WTC11 (cell line): ENCODE results near the gene JMJD7. TPM values are rescaled to one million over a fixed set of nuclear protein-coding genes. Genes with fewer than 3 reads are reported as not detected.

Source experiments
- ATAC-seq: fragments of 200-7000 bp; cut with Tn5 transposase; 2 replicates; pipeline ENCODE4 v1.10.0; 2021; ENCODE audit warnings: mild to moderate bottlenecking, moderate library complexity
- CTCF ChIA-PET: fragments of 300-600 bp; sonication (Branson Sonifier 250); formaldehyde crosslinking; loops from one replicate; lab custom pipeline; 2021; ENCODE audit warnings: antibody characterized with exemption; lab: Charles Lee
- POLR2A ChIA-PET: fragments of 350-600 bp; sonication (Branson Sonifier 250); formaldehyde crosslinking; loops from one replicate; lab custom pipeline; 2021; ENCODE audit warnings: antibody characterized with exemption; lab: Charles Lee
- DNase-seq: peaks from one replicate; pipeline ENCODE4 v3.0.0; 2021; ENCODE audit warnings: low spot score
- H3K27ac Mint-ChIP-seq: 2 replicates; pipeline ENCODE4 v1.8.0; 2021; ENCODE audit warnings: mixed read lengths
- H3K27me3 Mint-ChIP-seq: 2 replicates; pipeline ENCODE4 v1.8.0; 2021; ENCODE audit warnings: low read depth, mild to moderate bottlenecking, moderate library complexity, mixed read lengths
- H3K36me3 Mint-ChIP-seq: 2 replicates; pipeline ENCODE4 v1.8.0; 2021; ENCODE audit warnings: mixed read lengths
- H3K4me1 Mint-ChIP-seq: 2 replicates; pipeline ENCODE4 v1.8.0; 2022; ENCODE audit warnings: mixed read lengths
- H3K4me3 Mint-ChIP-seq: 2 replicates; pipeline ENCODE4 v1.8.0; 2021; ENCODE audit warnings: mild to moderate bottlenecking, moderate library complexity, mixed read lengths
- H3K9me3 Mint-ChIP-seq: 2 replicates; pipeline ENCODE4 v1.8.0; 2021; ENCODE audit warnings: mixed read lengths
- AFF4 ChIP-seq: sonication (generic); formaldehyde crosslinking; IDR thresholded peaks from 2 replicates; pipeline ENCODE4 v1.8.1; 2023; ENCODE audit warnings: mild to moderate bottlenecking, missing genetic modification reagents, borderline replicate concordance
- ARID4B ChIP-seq: sonication (generic); formaldehyde crosslinking; IDR thresholded peaks from 2 replicates; pipeline ENCODE4 v1.8.0; 2023; ENCODE audit warnings: missing genetic modification reagents, mild to moderate bottlenecking, borderline replicate concordance
- E2F4 ChIP-seq: sonication (generic); formaldehyde crosslinking; IDR thresholded peaks from 2 replicates; pipeline ENCODE4 v1.8.1; 2022; ENCODE audit warnings: low read depth, mild to moderate bottlenecking, moderate library complexity, missing genetic modification reagents, borderline replicate concordance
- ELF4 ChIP-seq: sonication (generic); formaldehyde crosslinking; IDR thresholded peaks from 2 replicates; pipeline ENCODE4 v1.8.1; 2022; ENCODE audit warnings: low read depth, mild to moderate bottlenecking, moderate library complexity, missing genetic modification reagents
- EMX1 ChIP-seq: fragments of 250-450 bp; sonication (Bioruptor Pico); IDR thresholded peaks from 2 replicates; pipeline ENCODE4 v1.8.0; 2021; ENCODE audit warnings: mild to moderate bottlenecking
- ESRRA ChIP-seq: sonication (generic); formaldehyde crosslinking; IDR thresholded peaks from 2 replicates; pipeline ENCODE4 v1.8.1; 2022; ENCODE audit warnings: mild to moderate bottlenecking, missing genetic modification reagents, borderline replicate concordance
- ETV6 ChIP-seq: sonication (generic); formaldehyde crosslinking; IDR thresholded peaks from 2 replicates; pipeline ENCODE4 v1.8.1; 2022; ENCODE audit warnings: mild to moderate bottlenecking, missing genetic modification reagents
- HMGA2 ChIP-seq: fragments of 250-450 bp; sonication (Bioruptor Pico); IDR thresholded peaks from 2 replicates; pipeline ENCODE4 v1.4.0; 2021; ENCODE audit warnings: mild to moderate bottlenecking, moderate library complexity
- IRF2 ChIP-seq: sonication (generic); formaldehyde crosslinking; IDR thresholded peaks from 2 replicates; pipeline ENCODE4 v1.8.0; 2022; ENCODE audit warnings: low read depth, missing genetic modification reagents, borderline replicate concordance
- JAZF1 ChIP-seq: fragments of 250-450 bp; sonication (Bioruptor Pico); IDR thresholded peaks from 2 replicates; pipeline ENCODE4 v1.9.0; 2021; ENCODE audit warnings: moderate library complexity, mild to moderate bottlenecking, inconsistent platforms
- MAX ChIP-seq: sonication (generic); formaldehyde crosslinking; IDR thresholded peaks from 2 replicates; pipeline ENCODE4 v1.8.0; 2022; ENCODE audit warnings: mild to moderate bottlenecking, missing genetic modification reagents
- SOX15 ChIP-seq: fragments of 250-450 bp; sonication (Bioruptor Pico); IDR thresholded peaks from 2 replicates; pipeline ENCODE4 v1.9.0; 2021; ENCODE audit warnings: mild to moderate bottlenecking
- SP1 ChIP-seq: sonication (generic); formaldehyde crosslinking; conservative IDR thresholded peaks from 2 replicates; pipeline ENCODE4 v1.8.1; 2022; ENCODE audit warnings: missing genetic modification reagents
- ZNF138 ChIP-seq: sonication (generic); formaldehyde crosslinking; conservative IDR thresholded peaks from 2 replicates; pipeline ENCODE4 v1.8.1; 2022; ENCODE audit warnings: mild to moderate bottlenecking, moderate library complexity, missing genetic modification reagents
- ZNF396 ChIP-seq: fragments of 250-450 bp; sonication (Bioruptor Pico); IDR thresholded peaks from 2 replicates; pipeline ENCODE4 v1.8.0; 2021; ENCODE audit warnings: mild to moderate bottlenecking, moderate library complexity, borderline replicate concordance
- ZNF423 ChIP-seq: fragments of 250-450 bp; sonication (Bioruptor Pico); IDR thresholded peaks from 2 replicates; pipeline ENCODE4 v2.1.2; 2022; ENCODE audit warnings: mild to moderate bottlenecking, moderate library complexity
- ZNF425 ChIP-seq: fragments of 250-450 bp; sonication (Bioruptor Pico); conservative IDR thresholded peaks from 2 replicates; pipeline ENCODE4 v1.9.0; 2021; ENCODE audit warnings: mild to moderate bottlenecking
- total RNA-seq: library from RNA; stranded (reverse); gene quantifications from 3 replicates; pipeline ENCODE4 v1.2.3, GENCODE V29; 2021

Gene JMJD7
- total RNA-seq, 1 experiment from 2014 or later = 19.9 TPM

GRCh38 chr15:41779662-41780157 lies 48.2 kb upstream of the JMJD7 start:
- H3K27ac Mint-ChIP-seq = peak overlapping the region; percentile 71
- ATAC-seq = no peak
- peaks cover 3% of the 10 kb centered on the region; the same call in 1 of the 2 replicates for H3K36me3 Mint-ChIP-seq
- H3K27me3 Mint-ChIP-seq = no peaks in the 10 kb centered on the region
- no peak for TF ChIP-seq ZNF396
- TF ChIP-seq SP1 (CRISPR knock-in tag) = no peak
- no peak for TF ChIP-seq HMGA2 (CRISPR knock-in tag)
- TF ChIP-seq SOX15 (CRISPR knock-in tag) = no peak
- no peak for TF ChIP-seq EMX1
- no peak for TF ChIP-seq ELF4
- no peak for TF ChIP-seq IRF2 (CRISPR knock-in tag)
- TF ChIP-seq ZNF138 (CRISPR knock-in tag) = no peak
- no peak for TF ChIP-seq E2F4 (CRISPR knock-in tag)
- TF ChIP-seq ZNF423 = no peak
- no peak for TF ChIP-seq MAX (CRISPR knock-in tag)
- no peak for TF ChIP-seq ESRRA (CRISPR knock-in tag)
- TF ChIP-seq JAZF1 = no peak
- TF ChIP-seq AFF4 (CRISPR knock-in tag) = no peak
- no peak for TF ChIP-seq ZNF425
- no peak for TF ChIP-seq ETV6 (CRISPR knock-in tag)
- no peak for TF ChIP-seq ARID4B (CRISPR knock-in tag)
- TF ChIP-seq, all 79 proteins: peak for 0
- H3K9me3 Mint-ChIP-seq = peaks cover 4% of the 10 kb centered on the region
- ChIA-PET POLR2A (interaction anchor here (0.6 kb wide), 1 partner anchor 366 kb away, joined by 5 read pairs; no protein-coding TSS in a partner anchor), CTCF (interaction anchor here (1.1 kb wide), 1 partner anchor 125 kb away, joined by 3 read pairs; no protein-coding TSS in a partner anchor)
- peaks cover 51% of the 10 kb centered on the region for H3K4me1 Mint-ChIP-seq
- no peak overlapping the region for H3K4me3 Mint-ChIP-seq
- no peak for DNase-seq
